Lung (tissue), 12 donors: ENCODE measurements around the gene HMGCS2. TPM values are rescaled to one million over a fixed set of nuclear protein-coding genes. Genes with fewer than 3 reads are reported as not detected.

Source experiments
- ATAC-seq: fragments of 200-7000 bp; cut with Tn5 transposase; one replicate; pipeline ENCODE4 v1.9.1; 2020; ENCODE audit warnings: moderate number of reproducible peaks; ENCODE audit not compliant: insufficient read depth, low FRiP score
- DNase-seq, 3 donors: peaks; one replicate each; pipeline ENCODE4 v3.0.0-alpha.2; 2013 to 2017
- H3K27ac ChIP-seq, 2 donors: one replicate each; pipeline ENCODE4 v1.5.1; 2013; ENCODE audit warnings: mild to moderate bottlenecking in 2 of 2, moderate library complexity in 2 of 2, control low read depth in 1 of 2, inconsistent platforms in 1 of 2, low read depth in 1 of 2, low read length in 1 of 2
- H3K27me3 ChIP-seq, 3 donors: one replicate each; pipeline ENCODE4 v1.5.1; 2013; ENCODE audit warnings: low read length in 2 of 3; ENCODE audit not compliant: control insufficient read depth in 3 of 3, insufficient read depth in 3 of 3
- H3K36me3 ChIP-seq, 4 donors: one replicate each; pipeline ENCODE4 v1.5.1; 2013; ENCODE audit warnings: low read length in 4 of 4, mild to moderate bottlenecking in 1 of 4, moderate library complexity in 1 of 4; ENCODE audit not compliant: control insufficient read depth in 4 of 4, insufficient read depth in 4 of 4
- H3K4me1 ChIP-seq, 5 donors: one replicate each; pipeline ENCODE4 v1.5.1; 2013; ENCODE audit warnings: low read length in 5 of 5, mild to moderate bottlenecking in 2 of 5, moderate library complexity in 1 of 5; ENCODE audit not compliant: control insufficient read depth in 5 of 5, insufficient read depth in 5 of 5
- H3K4me3 ChIP-seq: one replicate; pipeline ENCODE4 v1.5.1; 2013; ENCODE audit warnings: mild to moderate bottlenecking, control low read depth, moderate library complexity
- H3K9ac ChIP-seq, 2 donors: one replicate each; pipeline ENCODE4 v1.5.1; 2013; ENCODE audit warnings: low read length in 2 of 2, control low read depth in 1 of 2; ENCODE audit not compliant: insufficient read depth in 1 of 2
- H3K9me3 ChIP-seq, 4 donors: one replicate each; pipeline ENCODE4 v1.5.1; 2013; ENCODE audit warnings: low read length in 3 of 4, mild to moderate bottlenecking in 1 of 4, moderate library complexity in 1 of 4; ENCODE audit not compliant: control insufficient read depth in 4 of 4, insufficient read depth in 3 of 4
- CTCF ChIP-seq: IDR thresholded peaks from 2 replicates; pipeline ENCODE4 v1.5.1; 2012; ENCODE audit warnings: mild to moderate bottlenecking; ENCODE audit errors: control extremely low read depth, extremely low read depth
- WGBS, 2 donors: extraction: QIAGEN DNeasy Blood & Tissue Kit; methylation state at CpG; one replicate each; pipeline ENCODE4 v1.1.7; 2013; 5-methylcytosine and 5-hydroxymethylcytosine counted together
- polyA plus RNA-seq, 2 donors: library from polyadenylated mRNA; stranded (reverse); fragments of 200-250 nt; gene quantifications; one replicate each; pipeline ENCODE4 v1.2.1, GENCODE V29; 2013
- total RNA-seq, 2 donors: library from RNA; depleted of rRNA in 1 of 2; stranded (reverse); fragments of >200 nt in 1 of 2; gene quantifications; one replicate each; pipeline ENCODE4 v1.2.1, GENCODE V29; 2014 to 2021
- donor health status: control.
- donor health status: control.
- donor health status: Bipolar disorder and iron deficiency.
- donor health status: healthy.
- donor health status: DM: yes; HTN: yes; CAD: no.

The HMGCS2 gene
- total and polyA plus RNA-seq, 4 donors, result 0.28 to 4.2 (median 0.52) TPM; not detected in 1

DNA sequence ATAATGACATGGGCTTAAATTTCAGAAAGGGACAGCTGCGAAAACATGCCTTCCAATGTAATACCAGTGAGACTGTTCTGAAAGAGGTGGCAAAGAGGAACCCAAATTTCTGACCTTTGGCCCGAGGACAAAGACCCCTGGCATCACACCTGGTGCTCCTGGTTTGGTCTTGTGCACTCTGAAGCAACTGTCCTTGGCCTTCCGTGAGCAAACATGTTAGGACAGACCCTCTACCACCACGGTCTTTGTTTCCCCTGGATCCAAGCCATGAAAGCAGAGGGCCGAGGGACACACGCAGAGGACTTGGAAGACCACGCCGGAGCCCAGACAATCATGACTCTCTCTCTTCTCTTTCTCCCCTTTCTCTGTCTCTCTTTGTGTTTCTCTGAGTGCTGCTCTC is 36.5 kb upstream of the HMGCS2 start:
- H3K27me3 ChIP-seq, result peaks cover 0 to 2% (median 0%) of the 10 kb centered on the region in 3 donors
- no peaks in the 10 kb centered on the region for H3K4me1 ChIP-seq
- H3K4me3 ChIP-seq, result no peak overlapping the region
- ATAC-seq, result no peak
- TF ChIP-seq CTCF, result no peak
- H3K9me3 ChIP-seq, result no peaks in the 10 kb centered on the region
- no peak overlapping the region for H3K9ac ChIP-seq
- DNase-seq, result no peak
- no peaks in the 10 kb centered on the region for H3K36me3 ChIP-seq
- H3K27ac ChIP-seq, result no peak overlapping the region
- 91 to 94% methylated on average over 8 of the region's 8 CpGs for WGBS, 2 donors

GRCh38 chr1:119799599-119800177 is 31.0 kb upstream of the HMGCS2 start:
- DNase-seq (no peak), ATAC-seq (no peak)
- Histone ChIP-seq H3K36me3 (no peaks in the 10 kb centered on the region), H3K4me3 (no peak overlapping the region), H3K27ac (no peak overlapping the region), H3K27me3 (no peaks in the 10 kb centered on the region), H3K9ac (no peak overlapping the region), H3K4me1 (peaks cover 0 to 21% (median 7%) of the 10 kb centered on the region in 5 donors), H3K9me3 (no peaks in the 10 kb centered on the region)
- 70 to 73% methylated on average over 15 of the region's 15 CpGs for WGBS, 2 donors
- no peak for TF ChIP-seq CTCF

DNA sequence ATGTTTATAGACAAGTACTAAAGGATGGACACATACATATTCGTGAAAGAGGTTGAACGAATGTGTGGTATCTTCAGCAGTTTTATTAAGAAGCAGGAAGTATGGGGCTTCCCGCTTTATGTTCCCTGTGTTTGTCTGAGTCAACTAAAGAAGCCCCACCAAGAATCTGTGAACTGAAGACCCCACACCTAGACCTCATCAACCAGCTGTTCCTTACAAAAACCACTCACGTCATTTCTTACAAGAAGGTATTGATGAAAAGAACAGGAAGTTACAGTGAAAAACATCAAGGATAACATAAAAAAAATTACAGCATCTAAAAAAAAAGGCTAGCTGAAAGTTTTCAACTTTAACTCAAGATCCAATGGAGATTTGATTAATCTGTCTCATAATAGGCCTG is 30.3 kb upstream of the HMGCS2 start:
- Histone ChIP-seq H3K27ac (no peak overlapping the region), H3K4me1 (peaks cover 0 to 28% (median 12%) of the 10 kb centered on the region in 5 donors), H3K36me3 (no peaks in the 10 kb centered on the region), H3K27me3 (no peaks in the 10 kb centered on the region), H3K9ac (no peak overlapping the region), H3K4me3 (no peak overlapping the region), H3K9me3 (no peaks in the 10 kb centered on the region)
- TF ChIP-seq CTCF, result no peak
- no peak for ATAC-seq
- no peak for DNase-seq
- WGBS, 2 donors, result 79 to 80% methylated on average over 4 of the region's 4 CpGs

DNA sequence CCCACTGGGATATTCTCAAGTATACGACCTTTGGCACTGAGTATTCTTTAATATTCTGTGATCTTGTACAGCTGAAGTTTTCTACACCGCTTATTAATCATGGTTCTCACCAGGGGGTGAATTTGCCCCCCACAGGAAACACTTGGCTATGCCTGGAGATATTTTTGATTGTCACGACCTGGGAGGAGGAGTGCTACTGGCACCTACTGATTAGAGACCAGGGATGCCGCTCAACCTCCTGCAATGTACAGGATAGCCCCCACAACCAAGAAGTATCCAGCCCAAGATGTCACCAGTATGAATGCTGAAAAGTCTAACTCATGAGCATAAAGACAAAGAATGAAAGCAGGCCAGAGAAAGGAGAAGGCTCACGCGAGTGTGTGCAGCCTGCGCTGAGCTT is 28.9 kb upstream of the HMGCS2 start:
- Histone ChIP-seq H3K27me3 (no peaks in the 10 kb centered on the region), H3K9ac (no peak overlapping the region), H3K4me1 (peaks cover 0 to 37% (median 21%) of the 10 kb centered on the region in 5 donors), H3K27ac (no peak overlapping the region), H3K9me3 (no peaks in the 10 kb centered on the region), H3K4me3 (no peak overlapping the region), H3K36me3 (no peaks in the 10 kb centered on the region)
- TF ChIP-seq CTCF, result no peak
- 91 to 93% methylated on average over 7 of the region's 7 CpGs for WGBS, 2 donors
- DNase-seq (no peak), ATAC-seq (no peak)
